NCI-H1105 (cell line): ENCODE results near the gene ACSL5.

Experiments used
- DNase-seq: peaks from one replicate; lab custom pipeline; 2025; lab: John Stamatoyannopoulos, UW

The ACSL5 gene

DNA sequence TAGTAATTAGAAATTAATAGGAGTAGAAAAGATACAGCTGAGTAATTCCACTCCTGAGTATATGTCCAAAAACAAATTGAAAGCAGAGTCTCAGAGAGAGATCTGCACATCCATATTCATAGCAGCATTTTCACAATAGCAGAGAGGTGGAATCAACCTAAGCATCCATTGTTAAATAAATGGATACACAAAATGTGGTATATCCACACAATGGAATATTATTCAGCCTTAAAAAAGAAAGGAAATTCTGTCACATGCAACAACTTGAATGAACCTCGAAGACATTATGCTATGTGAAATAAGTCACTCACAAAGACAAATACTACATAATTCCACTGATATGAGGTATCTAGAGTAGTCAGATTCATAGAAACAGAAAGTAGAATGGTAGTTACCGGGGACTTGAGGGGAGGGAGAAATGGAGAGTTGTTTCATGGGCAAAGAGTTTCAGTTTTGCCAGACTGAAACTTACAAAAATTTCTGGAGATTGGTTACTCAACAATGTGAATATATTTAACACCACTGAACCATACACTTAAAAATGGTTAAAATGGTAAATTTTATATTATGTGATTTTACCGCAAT is 91.5 kb downstream of the ACSL5 start:
- DNase-seq, result no peak

DNA sequence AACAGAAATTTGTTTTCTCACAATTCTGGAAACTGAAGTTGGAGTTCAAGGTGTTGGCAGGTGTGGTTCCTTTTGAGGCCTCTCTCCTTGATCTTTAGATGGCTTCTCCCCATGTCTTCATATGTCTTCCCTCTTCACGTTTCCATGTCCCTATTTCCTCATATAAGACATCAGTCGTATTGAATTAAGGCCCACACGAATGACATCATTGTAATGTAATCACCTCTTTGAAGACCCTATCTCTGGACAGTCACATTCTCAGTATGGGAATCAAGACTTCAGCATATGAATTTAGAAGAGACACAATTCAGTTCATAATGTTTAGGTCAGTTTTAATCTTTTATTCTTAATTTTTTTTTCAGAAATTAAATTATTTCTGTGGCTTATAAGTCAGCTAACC is 92.9 kb downstream of the ACSL5 start:
- DNase-seq, result no peak

DNA sequence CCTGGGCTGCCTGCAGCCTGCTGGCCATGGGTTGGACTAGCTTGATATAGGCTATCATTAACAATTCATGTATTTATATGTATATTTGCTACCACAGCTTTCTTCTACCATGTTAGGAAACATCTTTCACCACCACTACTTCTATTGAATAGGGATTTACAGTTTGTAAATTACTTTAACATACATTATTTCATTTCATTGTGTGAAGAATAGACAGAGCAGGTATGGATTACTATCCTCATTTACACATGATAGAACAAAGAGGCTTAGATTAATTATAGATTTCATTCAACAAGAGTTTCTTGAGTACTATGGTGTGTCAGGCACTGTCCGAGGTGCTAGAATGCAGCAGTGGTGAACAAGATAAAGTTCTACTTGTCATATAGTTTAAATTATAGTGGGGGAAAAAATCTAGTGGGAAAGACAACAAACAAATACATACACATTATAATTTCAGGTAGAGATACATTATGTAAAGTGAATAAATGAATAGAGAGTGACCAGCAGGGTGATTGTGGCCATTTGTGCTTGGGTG is 93.7 kb downstream of the ACSL5 start:
- DNase-seq, result no peak

DNA sequence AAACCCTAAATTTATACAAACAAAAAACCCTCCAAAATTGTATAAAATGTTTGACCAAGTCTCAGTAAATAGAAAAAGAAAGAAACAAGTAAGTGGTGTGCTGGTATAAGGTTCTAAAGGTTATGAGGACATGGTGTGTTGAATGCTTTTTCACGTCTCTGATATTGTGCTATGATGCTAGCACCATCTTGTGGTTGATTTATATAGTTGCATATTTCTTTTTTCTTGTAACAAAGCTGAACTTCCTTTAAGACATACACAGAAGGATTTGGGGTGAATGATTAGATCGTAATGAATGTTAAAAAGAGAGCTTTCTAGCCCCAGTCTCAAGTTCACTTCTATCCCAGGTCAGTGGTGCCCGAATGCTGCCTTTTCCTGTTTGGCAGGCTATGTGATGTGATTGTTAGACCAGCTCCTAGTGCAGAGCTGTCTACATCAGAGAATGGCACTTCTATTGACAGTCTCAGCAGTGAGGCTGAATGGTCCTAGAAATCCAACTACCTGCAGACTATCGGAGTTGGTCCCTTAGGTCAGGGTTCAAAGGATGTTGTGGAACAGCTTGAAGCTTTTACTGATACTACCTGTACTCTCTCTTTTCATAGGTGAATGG is 98.1 kb downstream of the ACSL5 start:
- no peak for DNase-seq

GRCh38 chr10:112475575-112476218 is 101.8 kb downstream of the ACSL5 start:
- DNase-seq, result no peak
